Mononuclear cell (primary cell): ENCODE data around the gene CWF19L1. TPM values are rescaled to one million over a fixed set of nuclear protein-coding genes. Genes with fewer than 3 reads are reported as not detected.

Experiments used
- total RNA-seq: library from RNA; depleted of rRNA; stranded (reverse); fragments of >200 nt; gene quantifications from one replicate; pipeline ENCODE4 v1.2.3, GENCODE V29; 2012

Gene CWF19L1
- total RNA-seq, 1 donor: 55.8 TPM

Other genes with a start within 250 kb of the CWF19L1 start
- gene CPN1, start 185.8 kb downstream of the CWF19L1 start, total RNA-seq: not detected
- gene ERLIN1, start 81.6 kb downstream of the CWF19L1 start, total RNA-seq: 2.7 TPM
- 20.9 TPM for gene CHUK, start 38.0 kb downstream of the CWF19L1 start, total RNA-seq
- gene BLOC1S2, start 19.0 kb upstream of the CWF19L1 start, total RNA-seq: 58.0 TPM
- gene PKD2L1, start 62.6 kb upstream of the CWF19L1 start, total RNA-seq: under 0.01 TPM
- 1.9 TPM for gene SCD, start 79.6 kb upstream of the CWF19L1 start, total RNA-seq
- not detected for gene WNT8B, start 195.4 kb upstream of the CWF19L1 start, total RNA-seq